Mesenchymal stem cell (in vitro differentiated cells and primary cell): Measurements from ENCODE around the gene PRXL2A.

Experiments used
- DNase-seq: peaks from one replicate; pipeline ENCODE4 v3.0.0-alpha.2; 2013
- H2AFZ ChIP-seq: one replicate; pipeline ENCODE4 v1.6.1; 2013; ENCODE audit warnings: low read depth, mild to moderate bottlenecking, control low read depth, inconsistent platforms, low read length, moderate library complexity
- H2AK5ac ChIP-seq: 2 replicates; pipeline ENCODE4 v1.6.1; 2013; ENCODE audit warnings: low read length, moderate library complexity, mild to moderate bottlenecking, inconsistent platforms; ENCODE audit not compliant: severe bottlenecking
- H2BK120ac ChIP-seq: one replicate; pipeline ENCODE4 v1.6.1; 2013; ENCODE audit warnings: low read depth, mild to moderate bottlenecking, inconsistent platforms, low read length, moderate library complexity
- H2BK12ac ChIP-seq, 2 experiments: one replicate each; pipeline ENCODE4 v1.6.1; 2013; ENCODE audit warnings: inconsistent platforms in 2 of 2, low read length in 2 of 2, mild to moderate bottlenecking in 2 of 2, moderate library complexity in 2 of 2, control low read depth in 1 of 2
- H2BK15ac ChIP-seq: one replicate; pipeline ENCODE4 v1.6.1; 2013; ENCODE audit warnings: mild to moderate bottlenecking, low read depth, inconsistent platforms; ENCODE audit not compliant: poor library complexity, severe bottlenecking
- H2BK5ac ChIP-seq: 2 replicates; pipeline ENCODE4 v1.6.1; 2013; ENCODE audit warnings: low read depth, mild to moderate bottlenecking, low read length, control low read depth, inconsistent platforms; ENCODE audit not compliant: poor library complexity, severe bottlenecking
- H3K14ac ChIP-seq, 2 experiments: one replicate each; pipeline ENCODE4 v1.6.1; 2013; ENCODE audit warnings: inconsistent platforms in 2 of 2, low read length in 2 of 2, control low read depth in 1 of 2, mild to moderate bottlenecking in 1 of 2, moderate library complexity in 1 of 2
- H3K18ac ChIP-seq, 2 experiments: one replicate each; pipeline ENCODE4 v1.6.1; 2013; ENCODE audit warnings: inconsistent platforms in 2 of 2, low read length in 2 of 2, control low read depth in 1 of 2, low read depth in 1 of 2, mild to moderate bottlenecking in 1 of 2
- H3K23ac ChIP-seq, 2 experiments: one replicate each; pipeline ENCODE4 v1.6.1; 2013; ENCODE audit warnings: inconsistent platforms in 2 of 2, low read length in 2 of 2, mild to moderate bottlenecking in 2 of 2, moderate library complexity in 2 of 2, control low read depth in 1 of 2
- H3K27ac ChIP-seq: 2 replicates; pipeline ENCODE4 v1.5.1; 2013; ENCODE audit warnings: mild to moderate bottlenecking, moderate library complexity, low read length, control low read depth, inconsistent platforms; ENCODE audit not compliant: poor library complexity, severe bottlenecking
- H3K27me3 ChIP-seq, 2 experiments: 2 replicates each; pipeline versions ENCODE4 v1.6.1 to v1.7.0; 2013; ENCODE audit warnings: low read length in 2 of 2, mild to moderate bottlenecking in 2 of 2, moderate library complexity in 2 of 2, control low read depth in 1 of 2, inconsistent platforms in 1 of 2; ENCODE audit not compliant: control insufficient read depth in 1 of 2, insufficient read depth in 1 of 2
- H3K36me3 ChIP-seq, 2 experiments: 2 replicates each; pipeline versions ENCODE4 v1.6.1 to v1.7.0; 2013; ENCODE audit warnings: low read length in 2 of 2, control low read depth in 1 of 2, inconsistent platforms in 1 of 2, low read depth in 1 of 2, mild to moderate bottlenecking in 1 of 2; ENCODE audit not compliant: insufficient read depth in 2 of 2, control insufficient read depth in 1 of 2
- H3K4ac ChIP-seq, 2 experiments: one replicate each; pipeline ENCODE4 v1.6.1; 2013; ENCODE audit warnings: inconsistent platforms in 2 of 2, low read length in 2 of 2, mild to moderate bottlenecking in 2 of 2, moderate library complexity in 2 of 2, control low read depth in 1 of 2, low read depth in 1 of 2
- H3K4me1 ChIP-seq: 2 replicates; pipeline ENCODE4 v1.6.1; 2013; ENCODE audit warnings: low read depth, low read length, control low read depth; ENCODE audit not compliant: control insufficient read depth, insufficient read depth
- H3K4me2 ChIP-seq: 2 replicates; pipeline ENCODE4 v1.6.1; 2013; ENCODE audit warnings: low read length, mild to moderate bottlenecking, inconsistent platforms; ENCODE audit not compliant: poor library complexity, severe bottlenecking
- H3K4me3 ChIP-seq, 2 experiments: 2 replicates each; pipeline versions ENCODE4 v1.5.1 to v1.7.0; 2013; ENCODE audit warnings: low read length in 2 of 2, mild to moderate bottlenecking in 2 of 2, control low read depth in 1 of 2, low read depth in 1 of 2; ENCODE audit not compliant: insufficient read depth in 1 of 2
- H3K79me1 ChIP-seq: replicated peaks from 2 replicates; pipeline ENCODE4 v1.6.1; 2013; ENCODE audit warnings: mild to moderate bottlenecking, control low read depth, low read length, inconsistent platforms; ENCODE audit not compliant: poor library complexity, severe bottlenecking
- H3K9ac ChIP-seq: 2 replicates; pipeline ENCODE4 v1.7.0; 2013; ENCODE audit warnings: mild to moderate bottlenecking, low read length, moderate library complexity
- H3K9me3 ChIP-seq: 2 replicates; pipeline ENCODE4 v1.7.0; 2013; ENCODE audit warnings: mild to moderate bottlenecking, low read length; ENCODE audit not compliant: control insufficient read depth
- H4K8ac ChIP-seq: one replicate; pipeline ENCODE4 v1.6.1; 2013; ENCODE audit warnings: inconsistent platforms, mild to moderate bottlenecking, low read length, moderate library complexity
- H4K91ac ChIP-seq: one replicate; pipeline ENCODE4 v1.6.1; 2013; ENCODE audit warnings: mild to moderate bottlenecking, low read length, inconsistent platforms
- WGBS: methylation state at CpG from one replicate; pipeline ENCODE4 v1.1.7; 2013; ENCODE audit warnings: mixed read lengths; 5-methylcytosine and 5-hydroxymethylcytosine counted together

The PRXL2A gene

GRCh38 chr10:80421707-80422536 lies 13.6 kb downstream of the PRXL2A start:
- no peaks in the 10 kb centered on the region for H3K9me3 ChIP-seq
- no peak overlapping the region for H2BK15ac ChIP-seq
- peaks cover 2% of the 10 kb centered on the region for H3K4me1 ChIP-seq
- no peak overlapping the region for H4K8ac ChIP-seq
- peaks cover 13% of the 10 kb centered on the region for H3K79me1 ChIP-seq
- no peak overlapping the region for H2AK5ac ChIP-seq
- H3K14ac ChIP-seq: no peak overlapping the region
- no peak overlapping the region for H3K4me3 ChIP-seq
- no peak overlapping the region for H3K4me2 ChIP-seq
- H2AFZ ChIP-seq: no peak overlapping the region
- H3K27ac ChIP-seq: no peak overlapping the region
- H3K4ac ChIP-seq: no peak overlapping the region
- H3K23ac ChIP-seq: no peak overlapping the region
- H2BK120ac ChIP-seq: no peak overlapping the region
- DNase-seq: no peak
- no peak overlapping the region for H3K18ac ChIP-seq
- peaks cover 25 to 31% of the 10 kb centered on the region in 2 experiments for H3K36me3 ChIP-seq
- no peaks in the 10 kb centered on the region for H3K27me3 ChIP-seq
- no peak overlapping the region for H2BK5ac ChIP-seq
- no peak overlapping the region for H2BK12ac ChIP-seq
- H4K91ac ChIP-seq: no peak overlapping the region
- no peak overlapping the region for H3K9ac ChIP-seq
- 95% methylated on average over 6 of the region's 8 CpGs for WGBS

- Histone ChIP-seq H3K23ac (no peak overlapping the region), H3K4me3 (no peak overlapping the region), H3K9ac (no peak overlapping the region), H2BK120ac (no peak overlapping the region), H2AFZ (no peak overlapping the region), H3K14ac (no peak overlapping the region), H3K27me3 (no peaks in the 10 kb centered on the region), H2BK5ac (no peak overlapping the region), H4K91ac (no peak overlapping the region), H3K9me3 (no peaks in the 10 kb centered on the region), H2BK15ac (no peak overlapping the region), H3K79me1 (peaks cover 3% of the 10 kb centered on the region), H3K27ac (no peak overlapping the region), H3K4ac (no peak overlapping the region), H3K36me3 (peaks cover 30 to 41% of the 10 kb centered on the region in 2 experiments), H3K4me1 (peaks cover 4% of the 10 kb centered on the region), H2BK12ac (no peak overlapping the region), H4K8ac (no peak overlapping the region), H3K18ac (no peak overlapping the region), H2AK5ac (no peak overlapping the region), H3K4me2 (no peak overlapping the region)
- no peak for DNase-seq
- WGBS: 97% methylated on average over 2 of the region's 2 CpGs
Measured at GRCh38 chr10:80425901-80426300, 17.6 kb downstream of the PRXL2A start.

- no peak overlapping the region for H2BK15ac ChIP-seq
- H2BK12ac ChIP-seq: no peak overlapping the region
- H3K18ac ChIP-seq: no peak overlapping the region
- no peak overlapping the region for H3K4ac ChIP-seq
- no peak overlapping the region for H4K91ac ChIP-seq
- 91% methylated on average over 2 of the region's 2 CpGs for WGBS
- H2AFZ ChIP-seq: no peak overlapping the region
- peaks cover 3% of the 10 kb centered on the region for H3K79me1 ChIP-seq
- peaks cover 4% of the 10 kb centered on the region for H3K4me1 ChIP-seq
- no peak overlapping the region for H3K27ac ChIP-seq
- H3K27me3 ChIP-seq: no peaks in the 10 kb centered on the region
- H2AK5ac ChIP-seq: no peak overlapping the region
- H4K8ac ChIP-seq: no peak overlapping the region
- H3K9me3 ChIP-seq: no peaks in the 10 kb centered on the region
- H3K4me2 ChIP-seq: no peak overlapping the region
- H3K23ac ChIP-seq: no peak overlapping the region
- H3K9ac ChIP-seq: no peak overlapping the region
- H3K36me3 ChIP-seq: peaks cover 29 to 38% of the 10 kb centered on the region in 2 experiments
- no peak overlapping the region for H2BK120ac ChIP-seq
- no peak for DNase-seq
- H2BK5ac ChIP-seq: no peak overlapping the region
- H3K4me3 ChIP-seq: no peak overlapping the region
- no peak overlapping the region for H3K14ac ChIP-seq
Measured at GRCh38 chr10:80427541-80427940, 19.2 kb downstream of the PRXL2A start.

- H3K4ac ChIP-seq: no peak overlapping the region
- H3K27me3 ChIP-seq: no peaks in the 10 kb centered on the region
- H3K36me3 ChIP-seq: peaks cover 21 to 34% of the 10 kb centered on the region in 2 experiments
- no peak overlapping the region for H3K9ac ChIP-seq
- H3K4me1 ChIP-seq: peaks cover 4% of the 10 kb centered on the region
- H3K9me3 ChIP-seq: no peaks in the 10 kb centered on the region
- DNase-seq: no peak
- no peak overlapping the region for H2AK5ac ChIP-seq
- H2BK5ac ChIP-seq: no peak overlapping the region
- no peak overlapping the region for H3K4me3 ChIP-seq
- no peak overlapping the region for H2BK120ac ChIP-seq
- H4K91ac ChIP-seq: no peak overlapping the region
- no peak overlapping the region for H3K4me2 ChIP-seq
- no peak overlapping the region for H3K23ac ChIP-seq
- H3K27ac ChIP-seq: no peak overlapping the region
- no peak overlapping the region for H3K14ac ChIP-seq
- H3K79me1 ChIP-seq: peaks cover 1% of the 10 kb centered on the region
- H2BK15ac ChIP-seq: no peak overlapping the region
- no peak overlapping the region for H2BK12ac ChIP-seq
- no peak overlapping the region for H2AFZ ChIP-seq
- H4K8ac ChIP-seq: no peak overlapping the region
- H3K18ac ChIP-seq: no peak overlapping the region
- WGBS: 98% methylated on average over 9 of the region's 9 CpGs
Measured at GRCh38 chr10:80429521-80429973, 21.2 kb downstream of the PRXL2A start.
